ENCODE measurements around the gene PIK3C2A.
"Not testable (repeated sequence)": the region's sequence is repeated elsewhere in the genome, so short reads cannot be mapped to it uniquely, and the experiment has no call there.

Gene PIK3C2A

GRCh38 chr11:17207317-17208256 is at the start of gene PIK3C2A:
PIK3C2A (minus strand) TSS chr11:17207986; CDS start chr11:17169741, 38,245 bp downstream.
- DNase-seq = peak; percentile 81

- DNase-seq = no peak
Observed at GRCh38 chr11:17257196-17257595, 49.4 kb upstream of the PIK3C2A start.

- DNase-seq = no peak
Observed at GRCh38 chr11:17256512-17256911, 48.7 kb upstream of the PIK3C2A start.

GRCh38 chr11:17252704-17253103 is 44.9 kb upstream of the PIK3C2A start:
- DNase-seq = no peak

- DNase-seq = no peak
Observed at GRCh38 chr11:17250561-17251350, 43.0 kb upstream of the PIK3C2A start.

GRCh38 chr11:17244046-17244445 is 36.3 kb upstream of the PIK3C2A start:
- DNase-seq = no peak

GRCh38 chr11:17242954-17243353 is 35.2 kb upstream of the PIK3C2A start:
- not testable (repeated sequence) for DNase-seq

- no peak for DNase-seq
Observed at GRCh38 chr11:17240780-17241179, 33.0 kb upstream of the PIK3C2A start.

GRCh38 chr11:17239927-17240326 is 32.1 kb upstream of the PIK3C2A start:
- not testable (repeated sequence) for DNase-seq

- no peak for DNase-seq
Observed at GRCh38 chr11:17238377-17238776, 30.6 kb upstream of the PIK3C2A start.

- DNase-seq = no peak
Observed at GRCh38 chr11:17233101-17233500, 25.3 kb upstream of the PIK3C2A start.

- no peak for DNase-seq
Observed at GRCh38 chr11:17230867-17231851, 23.4 kb upstream of the PIK3C2A start.

GRCh38 chr11:17229481-17230152 is 21.8 kb upstream of the PIK3C2A start:
- no peak for DNase-seq

- not testable (repeated sequence) for DNase-seq
Observed at GRCh38 chr11:17228186-17228925, 20.6 kb upstream of the PIK3C2A start.

GRCh38 chr11:17224727-17225126 is 16.9 kb upstream of the PIK3C2A start:
- no peak for DNase-seq

- DNase-seq = no peak
Observed at GRCh38 chr11:17221968-17222367, 14.2 kb upstream of the PIK3C2A start.

- DNase-seq = no peak
Observed at GRCh38 chr11:17219016-17219415, 11.2 kb upstream of the PIK3C2A start.

GRCh38 chr11:17218403-17218802 is 10.6 kb upstream of the PIK3C2A start:
- no peak for DNase-seq

GRCh38 chr11:17217401-17217800 is 9.6 kb upstream of the PIK3C2A start:
- no peak for DNase-seq

- no peak for DNase-seq
Observed at GRCh38 chr11:17214338-17214737, 6.6 kb upstream of the PIK3C2A start.

GRCh38 chr11:17211286-17211685 is 3.5 kb upstream of the PIK3C2A start:
- no peak for DNase-seq
